Right hindlimb (tissue), 1 donor: ENCODE measurements around the gene MRPL2.

ENCODE experiments used
- DNase-seq: peaks from one replicate; pipeline ENCODE4 v3.0.0-alpha.2; 2018

Gene MRPL2

DNA sequence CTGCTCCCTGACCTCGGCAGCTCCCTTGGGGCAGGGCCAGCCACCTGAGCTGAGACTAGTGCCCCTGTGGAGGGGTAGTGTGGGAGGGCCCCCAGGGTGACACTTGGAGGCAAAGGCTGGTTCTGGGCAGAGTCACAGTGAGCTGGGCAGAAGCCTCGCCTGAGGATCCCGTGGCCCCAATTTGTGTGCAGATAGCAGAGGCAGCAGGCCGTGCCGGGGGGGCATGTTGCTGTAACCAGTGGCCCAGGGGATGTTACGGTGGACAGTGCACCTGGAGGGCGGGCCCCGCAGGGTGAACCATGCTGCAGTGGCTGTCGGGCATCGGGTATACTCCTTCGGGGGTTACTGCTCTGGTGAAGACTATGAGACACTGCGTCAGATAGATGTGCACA, 42.3 kb downstream of the MRPL2 start:
- DNase-seq = no peak

DNA sequence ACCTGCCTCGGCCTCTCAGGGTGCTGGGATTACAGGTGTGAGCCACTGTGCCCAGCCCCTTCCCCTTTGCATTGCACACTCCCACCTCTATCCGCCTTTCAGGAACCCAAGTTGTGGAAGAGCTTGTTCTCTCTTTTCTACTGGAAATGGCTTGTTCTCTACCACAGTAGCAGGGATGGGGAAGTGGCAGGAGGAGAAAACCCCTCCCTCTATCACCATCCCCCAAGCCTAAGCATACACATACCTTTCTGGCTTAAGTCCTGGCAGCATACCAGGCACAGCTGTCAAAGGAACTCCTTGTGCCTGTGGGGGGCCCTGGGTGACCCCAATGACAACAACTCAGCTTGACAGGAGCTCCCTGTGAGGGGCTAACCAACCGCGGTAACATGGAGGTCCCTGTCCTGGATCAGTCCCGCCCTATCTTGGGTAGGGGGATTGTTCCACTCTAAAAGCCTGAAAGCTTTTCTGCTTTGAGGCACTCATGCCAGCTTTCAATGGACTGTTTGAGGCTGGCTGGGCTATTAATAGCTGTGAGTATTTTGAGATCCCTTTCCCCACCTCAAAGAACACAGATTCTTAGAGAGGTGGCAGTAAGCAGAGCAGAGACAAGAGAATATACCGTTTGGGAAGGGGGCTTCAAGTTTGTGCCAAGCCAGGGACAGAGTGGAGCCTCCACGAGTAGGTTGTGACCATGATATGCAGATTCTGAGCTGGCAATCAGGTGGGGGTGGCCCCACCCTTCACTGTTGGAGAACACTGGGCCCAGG, 42.9 kb downstream of the MRPL2 start:
- DNase-seq = peak; percentile 35

DNA sequence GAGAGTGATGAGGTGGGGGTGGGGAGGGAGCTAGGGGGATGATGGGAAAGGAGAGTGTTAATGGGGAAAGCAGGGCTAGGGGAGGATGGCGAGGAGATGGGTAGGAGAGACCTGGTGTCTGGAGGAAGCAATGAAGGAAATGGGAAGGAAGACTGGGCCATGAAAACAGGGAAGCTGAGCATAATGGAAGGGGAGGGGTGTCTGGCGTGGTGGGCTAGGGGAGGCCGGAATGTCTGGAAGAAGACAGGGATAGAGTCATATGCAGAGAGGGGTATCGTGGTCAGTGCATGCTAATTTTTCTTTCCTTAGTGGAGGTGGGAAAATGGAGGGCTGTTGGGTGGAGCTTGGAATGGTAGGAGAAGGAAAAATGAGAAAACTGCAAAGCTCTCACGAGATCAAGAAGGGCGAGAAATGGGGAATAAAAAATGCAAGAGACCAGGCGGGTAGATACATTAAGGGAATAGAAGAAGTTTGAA, 44.8 kb downstream of the MRPL2 start:
- DNase-seq = no peak

DNA sequence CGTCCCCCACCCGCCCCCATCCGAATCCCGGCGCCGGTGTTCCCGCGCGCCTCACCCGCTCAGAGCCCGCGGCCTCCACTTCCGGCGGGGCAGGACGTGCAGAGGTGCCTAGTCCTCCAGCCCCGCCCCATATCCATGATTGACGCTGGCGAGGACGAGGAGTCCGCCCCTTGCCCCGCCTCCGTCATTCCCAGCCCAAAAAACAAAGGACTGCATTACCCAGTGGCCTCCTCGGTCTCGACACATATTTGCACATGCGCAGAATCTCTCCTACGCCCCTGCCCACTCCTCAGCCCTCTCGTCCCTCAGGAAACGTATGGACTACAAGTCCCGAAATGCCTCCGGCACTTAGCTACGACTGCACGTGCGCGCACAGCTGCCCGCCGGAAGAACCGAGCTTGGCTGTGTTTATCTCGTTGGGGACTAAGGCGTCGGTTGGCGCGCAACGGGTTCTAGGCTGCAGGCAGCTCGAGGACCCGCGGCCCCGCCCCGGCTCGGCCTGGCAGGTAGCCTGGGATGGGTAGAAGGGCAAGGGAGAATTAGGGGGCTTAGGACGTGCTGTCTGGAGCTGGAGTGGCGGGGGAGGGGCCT, 45.3 kb downstream of the MRPL2 start, which contains the start of the genes KLHDC3 and MEA1:
Gene KLHDC3, plus strand, starts transcription at position 407 of the 591 bp plus-strand sequence. CDS start 2,944 bp downstream, outside the sequence.
Gene MEA1, minus strand, starts transcription at position 104 of the 591 bp plus-strand sequence. CDS start 133 bp downstream, outside the sequence.
- peak; percentile 100 for DNase-seq

GRCh38 chr6:43013097-43013842, 46.0 kb downstream of the MRPL2 start:
- no peak for DNase-seq

- no peak for DNase-seq
Measured at GRCh38 chr6:43012364-43012763, 46.9 kb downstream of the MRPL2 start.

- no peak for DNase-seq
Measured at GRCh38 chr6:43011207-43011606, 48.0 kb downstream of the MRPL2 start.

DNA sequence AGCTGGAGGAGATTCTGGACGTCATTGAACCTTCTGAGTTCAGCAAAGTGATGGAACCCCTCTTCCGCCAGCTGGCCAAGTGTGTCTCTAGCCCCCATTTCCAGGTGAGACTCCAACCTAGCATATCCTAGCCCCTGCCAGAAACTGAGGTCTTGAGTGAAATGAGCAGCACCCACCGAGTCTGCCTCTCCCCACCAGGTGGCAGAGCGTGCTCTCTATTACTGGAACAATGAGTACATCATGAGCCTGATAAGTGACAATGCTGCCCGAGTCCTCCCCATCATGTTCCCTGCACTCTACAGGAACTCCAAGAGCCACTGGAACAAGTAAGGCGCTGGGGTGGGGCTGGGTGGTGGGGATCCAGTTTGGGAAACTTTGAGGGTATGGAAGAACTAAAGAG, 50.1 kb downstream of the MRPL2 start:
- peak; percentile 54 for DNase-seq

- DNase-seq = no peak
Measured at GRCh38 chr6:43007126-43007525, 52.1 kb downstream of the MRPL2 start.

- no peak for DNase-seq
Measured at GRCh38 chr6:43006251-43006650, 53.0 kb downstream of the MRPL2 start.

DNA sequence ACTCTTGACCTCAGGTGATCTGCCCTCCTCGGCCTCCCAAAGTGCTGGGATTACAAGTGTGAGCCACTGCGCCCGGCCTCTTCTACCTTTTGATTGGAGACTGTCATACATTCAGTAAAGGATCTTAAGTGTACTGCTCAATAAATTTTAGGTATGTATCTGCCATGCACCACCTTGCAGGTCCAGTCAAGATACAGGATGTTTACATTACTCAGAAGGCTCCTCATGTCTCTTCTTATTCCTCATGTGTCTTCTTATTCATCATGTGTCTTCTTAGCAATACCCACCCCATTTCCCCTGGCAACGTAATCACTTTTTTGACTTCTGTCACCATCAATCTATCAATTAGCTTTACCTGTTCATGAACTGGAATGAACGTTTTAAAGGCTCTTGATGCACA, 53.4 kb downstream of the MRPL2 start:
- no peak for DNase-seq
